CD8-positive, alpha-beta memory T cell (primary cell): Measurements from ENCODE around the gene SPIRE2. TPM values are rescaled to one million over a fixed set of nuclear protein-coding genes. Genes with fewer than 3 reads are reported as not detected.

Experiments
- CTCF ChIA-PET: fragments of 350-600 bp; sonication (Branson Sonifier 250); formaldehyde crosslinking; loops from one replicate; lab custom pipeline; 2021; ENCODE audit warnings: antibody characterized with exemption; lab: Charles Lee
- POLR2A ChIA-PET: fragments of 350-600 bp; sonication (Branson Sonifier 250); formaldehyde crosslinking; loops from one replicate; lab custom pipeline; 2021; ENCODE audit warnings: antibody characterized with exemption; lab: Charles Lee
- DNase-seq, 5 donors: peaks; one replicate each; pipeline versions ENCODE4 v3.0.0 to v3.0.0-alpha.2; 2020 to 2022; ENCODE audit warnings: mixed read lengths in 1 of 5
- H3K27ac ChIP-seq: one replicate; pipeline ENCODE4 v1.7.0; 2013; ENCODE audit warnings: low read depth, mild to moderate bottlenecking, low read length, moderate library complexity
- H3K27me3 ChIP-seq: 2 replicates; pipeline ENCODE4 v1.7.0; 2013; ENCODE audit warnings: low read length, mild to moderate bottlenecking; ENCODE audit not compliant: insufficient read depth, poor library complexity, severe bottlenecking
- H3K36me3 ChIP-seq: 2 replicates; pipeline ENCODE4 v1.7.0; 2013; ENCODE audit warnings: mild to moderate bottlenecking, low read length, moderate library complexity; ENCODE audit not compliant: insufficient read depth
- H3K4me1 ChIP-seq: 2 replicates; pipeline ENCODE4 v1.7.0; 2013; ENCODE audit warnings: mild to moderate bottlenecking, low read length, moderate library complexity; ENCODE audit not compliant: insufficient read depth
- H3K4me3 ChIP-seq: 2 replicates; pipeline ENCODE4 v1.7.0; 2013; ENCODE audit warnings: mild to moderate bottlenecking, low read length
- H3K9me3 ChIP-seq: 2 replicates; pipeline ENCODE4 v1.7.0; 2013; ENCODE audit warnings: mild to moderate bottlenecking, low read length
- H3K27ac Mint-ChIP-seq, 8 donors: one replicate each; pipeline ENCODE4 v1.8.0; 2020 to 2021; ENCODE audit warnings: mixed read lengths in 8 of 8, mild to moderate bottlenecking in 6 of 8, inconsistent platforms in 3 of 8, moderate library complexity in 3 of 8
- H3K27me3 Mint-ChIP-seq, 2 donors: one replicate each; pipeline ENCODE4 v1.8.0; 2020 to 2021; ENCODE audit warnings: mixed read lengths in 2 of 2, mild to moderate bottlenecking in 1 of 2, moderate library complexity in 1 of 2
- H3K36me3 Mint-ChIP-seq, 3 donors: one replicate each; pipeline ENCODE4 v1.8.0; 2020 to 2021; ENCODE audit warnings: mixed read lengths in 3 of 3, inconsistent platforms in 1 of 3, mild to moderate bottlenecking in 1 of 3
- H3K4me1 Mint-ChIP-seq, 3 donors: one replicate each; pipeline ENCODE4 v1.8.0; 2020 to 2021; ENCODE audit warnings: mixed read lengths in 3 of 3, inconsistent platforms in 1 of 3, mild to moderate bottlenecking in 1 of 3
- H3K4me3 Mint-ChIP-seq, 7 donors: one replicate each; pipeline ENCODE4 v1.8.0; 2020 to 2021; ENCODE audit warnings: mixed read lengths in 7 of 7, mild to moderate bottlenecking in 6 of 7, moderate library complexity in 4 of 7, inconsistent platforms in 2 of 7
- H3K9me3 Mint-ChIP-seq, 5 donors: one replicate each; pipeline ENCODE4 v1.8.0; 2020 to 2022; ENCODE audit warnings: mixed read lengths in 5 of 5, mild to moderate bottlenecking in 3 of 5, moderate library complexity in 2 of 5, inconsistent platforms in 1 of 5
- polyA plus RNA-seq: library from polyadenylated mRNA; unstranded; fragments of 300-500 nt; fragmentation: Illumina TruSeq; gene quantifications from one replicate; pipeline ENCODE4 v1.2.3, GENCODE V29; 2021
- total RNA-seq, 2 experiments: library from RNA; stranded (reverse); gene quantifications; one replicate each; pipeline ENCODE4 v1.2.3, GENCODE V29; 2021

Gene SPIRE2
- total and polyA plus RNA-seq, 3 experiments from 2014 or later: 0.18 to 1.4 (median 0.37) TPM

- DNase-seq: no peak
- Mint-ChIP-seq H3K36me3 (peaks cover 5 to 76% (median 13%) of the 10 kb centered on the region in 3 donors), H3K27ac (peak overlapping the region in 2 of 8 donors; percentile 37 to 85), H3K4me1 (peaks cover 0 to 2% (median 0%) of the 10 kb centered on the region in 3 donors), H3K4me3 (peak overlapping the region in 1 of 7 donors; percentile 70), H3K27me3 (no peaks in the 10 kb centered on the region), H3K9me3 (no peaks in the 10 kb centered on the region)
- ChIA-PET POLR2A (interaction anchor here (0.5 kb wide), 1 partner anchor 11 kb away, joined by 5 read pairs; no protein-coding TSS in a partner anchor), CTCF (interaction anchor here (1.0 kb wide), 1 partner anchor 12 kb away, joined by 4 read pairs; no protein-coding TSS in a partner anchor)
- Histone ChIP-seq H3K4me3 (no peak overlapping the region), H3K27me3 (no peaks in the 10 kb centered on the region), H3K27ac (no peak overlapping the region), H3K36me3 (peaks cover 45% of the 10 kb centered on the region), H3K4me1 (no peaks in the 10 kb centered on the region), H3K9me3 (no peaks in the 10 kb centered on the region)
Measured at GRCh38 chr16:89898201-89898967, 70.1 kb downstream of the SPIRE2 start.

- H3K27ac ChIP-seq: no peak overlapping the region
- ChIA-PET CTCF (no interaction called here), POLR2A (no interaction called here)
- no peaks in the 10 kb centered on the region for H3K9me3 ChIP-seq
- Mint-ChIP-seq H3K27ac (peak overlapping the region in 1 of 8 donors; percentile 12), H3K36me3 (peaks cover 5 to 77% (median 13%) of the 10 kb centered on the region in 3 donors), H3K9me3 (no peaks in the 10 kb centered on the region), H3K4me1 (peaks cover 0 to 2% (median 0%) of the 10 kb centered on the region in 3 donors), H3K27me3 (no peaks in the 10 kb centered on the region), H3K4me3 (no peak overlapping the region)
- no peaks in the 10 kb centered on the region for H3K4me1 ChIP-seq
- no peak for DNase-seq
- no peak overlapping the region for H3K4me3 ChIP-seq
- no peaks in the 10 kb centered on the region for H3K27me3 ChIP-seq
- H3K36me3 ChIP-seq: peaks cover 42% of the 10 kb centered on the region
Measured at GRCh38 chr16:89899879-89900481, 71.7 kb downstream of the SPIRE2 start.

GRCh38 chr16:89900885-89901284, 72.6 kb downstream of the SPIRE2 start:
- Histone ChIP-seq H3K27ac (no peak overlapping the region), H3K36me3 (peaks cover 36% of the 10 kb centered on the region), H3K4me3 (no peak overlapping the region), H3K9me3 (no peaks in the 10 kb centered on the region), H3K27me3 (no peaks in the 10 kb centered on the region), H3K4me1 (no peaks in the 10 kb centered on the region)
- ChIA-PET CTCF (interaction anchor here (0.8 kb wide), 1 partner anchor 9 kb away, joined by 3 read pairs; no protein-coding TSS in a partner anchor), POLR2A (interaction anchor here (0.5 kb wide), 1 partner anchor 8 kb away, joined by 3 read pairs; no protein-coding TSS in a partner anchor)
- DNase-seq: no peak
- peaks cover 5 to 77% (median 11%) of the 10 kb centered on the region in 3 donors for H3K36me3 Mint-ChIP-seq
- peaks cover 0 to 2% (median 0%) of the 10 kb centered on the region in 3 donors for H3K4me1 Mint-ChIP-seq
- H3K27me3 Mint-ChIP-seq: no peaks in the 10 kb centered on the region
- no peaks in the 10 kb centered on the region for H3K9me3 Mint-ChIP-seq
- H3K4me3 Mint-ChIP-seq: no peak overlapping the region
- no peak overlapping the region for H3K27ac Mint-ChIP-seq

- Histone ChIP-seq H3K27me3 (no peaks in the 10 kb centered on the region), H3K36me3 (peaks cover 34% of the 10 kb centered on the region), H3K4me3 (no peak overlapping the region), H3K27ac (no peak overlapping the region), H3K4me1 (no peaks in the 10 kb centered on the region), H3K9me3 (no peaks in the 10 kb centered on the region)
- H3K36me3 Mint-ChIP-seq: peaks cover 5 to 73% (median 11%) of the 10 kb centered on the region in 3 donors
- no peak overlapping the region for H3K4me3 Mint-ChIP-seq
- H3K4me1 Mint-ChIP-seq: peaks cover 0 to 5% (median 2%) of the 10 kb centered on the region in 3 donors
- no peak for DNase-seq
- H3K27me3 Mint-ChIP-seq: no peaks in the 10 kb centered on the region
- no peaks in the 10 kb centered on the region for H3K9me3 Mint-ChIP-seq
- CTCF ChIA-PET: interaction anchor here (0.8 kb wide), 1 partner anchor 30 kb away, joined by 4 read pairs; the partner anchor contains the start of gene TCF25
- no peak overlapping the region for H3K27ac Mint-ChIP-seq
- POLR2A ChIA-PET: no interaction called here
Measured at GRCh38 chr16:89902980-89903379, 74.7 kb downstream of the SPIRE2 start.

GRCh38 chr16:89903908-89904515, 75.7 kb downstream of the SPIRE2 start:
- H3K27me3 Mint-ChIP-seq: no peaks in the 10 kb centered on the region
- CTCF ChIA-PET: no interaction called here

GRCh38 chr16:89904606-89905510, 76.6 kb downstream of the SPIRE2 start:
- POLR2A ChIA-PET: no interaction called here

More at GRCh38 chr16:89903908-89904515, 75.7 kb downstream of the SPIRE2 start:
- no peak for DNase-seq
- Mint-ChIP-seq H3K9me3 (no peaks in the 10 kb centered on the region), H3K4me3 (no peak overlapping the region), H3K4me1 (peaks cover 0 to 5% (median 2%) of the 10 kb centered on the region in 3 donors), H3K27ac (no peak overlapping the region), H3K36me3 (peaks cover 2 to 67% (median 6%) of the 10 kb centered on the region in 3 donors)
- no peaks in the 10 kb centered on the region for H3K9me3 ChIP-seq
- POLR2A ChIA-PET: no interaction called here
- no peak overlapping the region for H3K4me3 ChIP-seq
- H3K36me3 ChIP-seq: peaks cover 24% of the 10 kb centered on the region
- no peak overlapping the region for H3K27ac ChIP-seq
- H3K27me3 ChIP-seq: no peaks in the 10 kb centered on the region
- no peaks in the 10 kb centered on the region for H3K4me1 ChIP-seq

GRCh38 chr16:89905511-89906139, 77.3 kb downstream of the SPIRE2 start:
- no peak overlapping the region for H3K27ac Mint-ChIP-seq
- Histone ChIP-seq H3K27me3 (no peaks in the 10 kb centered on the region), H3K36me3 (peaks cover 15% of the 10 kb centered on the region), H3K4me3 (no peak overlapping the region), H3K27ac (no peak overlapping the region), H3K9me3 (no peaks in the 10 kb centered on the region), H3K4me1 (peaks cover 6% of the 10 kb centered on the region)
- H3K4me1 Mint-ChIP-seq: peaks cover 0 to 16% (median 4%) of the 10 kb centered on the region in 3 donors
- peaks cover 0 to 66% (median 2%) of the 10 kb centered on the region in 3 donors for H3K36me3 Mint-ChIP-seq
- H3K27me3 Mint-ChIP-seq: no peaks in the 10 kb centered on the region
- CTCF ChIA-PET: interaction anchor here (1.2 kb wide), 1 partner anchor 45 kb away, joined by 3 read pairs; no protein-coding TSS in a partner anchor
- H3K4me3 Mint-ChIP-seq: no peak overlapping the region
- no peak for DNase-seq
- no peaks in the 10 kb centered on the region for H3K9me3 Mint-ChIP-seq
- POLR2A ChIA-PET: no interaction called here

More at GRCh38 chr16:89904606-89905510, 76.6 kb downstream of the SPIRE2 start:
- Histone ChIP-seq H3K27ac (no peak overlapping the region), H3K36me3 (peaks cover 21% of the 10 kb centered on the region), H3K27me3 (no peaks in the 10 kb centered on the region), H3K4me3 (no peak overlapping the region), H3K4me1 (peaks cover 3% of the 10 kb centered on the region), H3K9me3 (no peaks in the 10 kb centered on the region)
- Mint-ChIP-seq H3K36me3 (peaks cover 0 to 67% (median 1%) of the 10 kb centered on the region in 3 donors), H3K9me3 (no peaks in the 10 kb centered on the region), H3K4me3 (no peak overlapping the region), H3K27me3 (no peaks in the 10 kb centered on the region), H3K27ac (no peak overlapping the region), H3K4me1 (peaks cover 0 to 9% (median under 1%) of the 10 kb centered on the region in 3 donors)
- no peak for DNase-seq
- CTCF ChIA-PET: interaction anchor here (1.2 kb wide), 1 partner anchor 45 kb away, joined by 3 read pairs; no protein-coding TSS in a partner anchor
